Colonic mucosa (tissue), 4 donors: ENCODE data around the gene PDS5B. TPM values are rescaled to one million over a fixed set of nuclear protein-coding genes. Genes with fewer than 3 reads are reported as not detected.
"Not testable (repeated sequence)": the region's sequence is repeated elsewhere in the genome, so short reads cannot be mapped to it uniquely, and the experiment has no call there.

ENCODE experiments used
- DNase-seq: peaks from one replicate; pipeline ENCODE4 v3.0.0-alpha.2; 2020
- H3K27ac ChIP-seq: fragments of 200-600 bp; one replicate; pipeline ENCODE4 v1.8.0; 2021
- H3K27me3 ChIP-seq: fragments of 200-600 bp; one replicate; pipeline ENCODE4 v1.8.0; 2021
- H3K36me3 ChIP-seq: fragments of 200-600 bp; one replicate; pipeline ENCODE4 v1.8.0; 2021
- H3K4me1 ChIP-seq: fragments of 200-600 bp; one replicate; pipeline ENCODE4 v1.8.0; 2021; ENCODE audit warnings: mild to moderate bottlenecking
- H3K4me3 ChIP-seq: fragments of 200-600 bp; one replicate; pipeline ENCODE4 v1.8.0; 2021
- H3K9ac ChIP-seq, 2 donors: one replicate each; pipeline ENCODE4 v1.7.0; 2013; ENCODE audit warnings: control low read depth in 2 of 2, low read depth in 2 of 2, low read length in 2 of 2
- H3K9me3 ChIP-seq: fragments of 200-600 bp; one replicate; pipeline ENCODE4 v1.8.0; 2021
- intact Hi-C: fragments of 100-400 bp; cut with DNase I; formaldehyde crosslinking; loops from one replicate; pipeline ENCODE4 v1.14.1; 2022
- total RNA-seq, 2 donors: library from RNA; stranded (reverse); fragmentation: NEBNext Ultra II Directional in 1 of 2; extraction: Animal tissue kit (Norgen Biotek cat#: 25700) in 1 of 2; gene quantifications; one replicate each; pipeline ENCODE4 v1.2.1, GENCODE V29; 2021
- TF ChIP-seq, protein P1 (sequence below): fragments of 200-600 bp; IDR thresholded peaks from one replicate; pipeline ENCODE4 v1.8.0; 2022; ENCODE audit warnings: antibody characterized with exemption, mild to moderate bottlenecking
- donor health status: healthy.
- donor health status: DM: no; HTN: no; CAD: no.
- donor health status: DM: no; HTN: no; CAD: no.

The PDS5B gene
- total RNA-seq, 2 donors from 2014 or later = 34.0 to 37.0 TPM

DNA sequence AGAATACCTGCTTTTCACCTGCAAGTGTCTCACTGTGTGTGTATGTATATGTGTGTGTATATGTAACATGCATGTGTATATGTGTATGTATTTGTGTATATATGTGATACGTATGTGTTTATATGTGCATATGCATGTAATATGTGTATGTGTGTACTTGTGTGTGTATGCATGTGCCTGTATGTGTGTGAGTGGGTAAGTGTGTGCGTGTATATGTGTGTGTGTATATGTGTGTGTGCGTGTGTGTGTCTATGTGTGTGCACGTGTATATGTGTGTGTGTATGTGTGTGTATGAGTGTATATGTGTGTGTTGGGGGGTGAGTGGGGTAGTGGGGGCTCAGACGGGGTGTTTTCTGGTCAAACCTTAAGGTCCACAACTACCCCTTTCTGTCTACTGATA, 237.3 kb downstream of the PDS5B start:
- Histone ChIP-seq H3K36me3 (no peaks in the 10 kb centered on the region), H3K9ac (no peak overlapping the region), H3K4me1 (no peaks in the 10 kb centered on the region), H3K4me3 (no peak overlapping the region), H3K27ac (no peak overlapping the region), H3K9me3 (no peaks in the 10 kb centered on the region), H3K27me3 (no peaks in the 10 kb centered on the region)
- intact Hi-C loops = no loop called here
- TF ChIP-seq, protein P1, sequence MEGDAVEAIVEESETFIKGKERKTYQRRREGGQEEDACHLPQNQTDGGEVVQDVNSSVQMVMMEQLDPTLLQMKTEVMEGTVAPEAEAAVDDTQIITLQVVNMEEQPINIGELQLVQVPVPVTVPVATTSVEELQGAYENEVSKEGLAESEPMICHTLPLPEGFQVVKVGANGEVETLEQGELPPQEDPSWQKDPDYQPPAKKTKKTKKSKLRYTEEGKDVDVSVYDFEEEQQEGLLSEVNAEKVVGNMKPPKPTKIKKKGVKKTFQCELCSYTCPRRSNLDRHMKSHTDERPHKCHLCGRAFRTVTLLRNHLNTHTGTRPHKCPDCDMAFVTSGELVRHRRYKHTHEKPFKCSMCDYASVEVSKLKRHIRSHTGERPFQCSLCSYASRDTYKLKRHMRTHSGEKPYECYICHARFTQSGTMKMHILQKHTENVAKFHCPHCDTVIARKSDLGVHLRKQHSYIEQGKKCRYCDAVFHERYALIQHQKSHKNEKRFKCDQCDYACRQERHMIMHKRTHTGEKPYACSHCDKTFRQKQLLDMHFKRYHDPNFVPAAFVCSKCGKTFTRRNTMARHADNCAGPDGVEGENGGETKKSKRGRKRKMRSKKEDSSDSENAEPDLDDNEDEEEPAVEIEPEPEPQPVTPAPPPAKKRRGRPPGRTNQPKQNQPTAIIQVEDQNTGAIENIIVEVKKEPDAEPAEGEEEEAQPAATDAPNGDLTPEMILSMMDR = no peak
- DNase-seq = no peak

DNA sequence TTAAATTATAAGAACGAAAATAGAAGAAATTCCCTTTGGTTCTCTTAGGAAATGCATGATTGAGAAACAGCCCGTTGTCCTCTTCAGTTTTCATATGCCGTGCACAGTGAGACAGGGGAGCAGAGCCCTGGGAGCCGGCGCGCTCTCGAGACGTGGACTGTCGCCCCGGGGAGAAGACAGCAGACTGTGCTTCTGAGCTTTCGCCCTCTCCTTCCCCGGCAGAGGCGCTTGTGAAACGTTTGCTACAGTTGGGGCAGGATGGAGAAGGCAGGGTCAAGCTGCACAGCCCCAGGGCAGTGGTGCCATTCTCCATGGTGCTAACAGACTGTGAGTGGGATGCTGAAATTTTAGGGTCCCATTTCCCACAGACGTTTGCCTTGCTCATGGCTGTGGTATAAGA, 237.8 kb downstream of the PDS5B start:
- intact Hi-C loops = no loop called here
- Histone ChIP-seq H3K4me3 (no peak overlapping the region), H3K9me3 (no peaks in the 10 kb centered on the region), H3K36me3 (no peaks in the 10 kb centered on the region), H3K9ac (no peak overlapping the region), H3K27ac (no peak overlapping the region), H3K4me1 (no peaks in the 10 kb centered on the region), H3K27me3 (no peaks in the 10 kb centered on the region)
- no peak for DNase-seq
- TF ChIP-seq, protein P1 = no peak

DNA sequence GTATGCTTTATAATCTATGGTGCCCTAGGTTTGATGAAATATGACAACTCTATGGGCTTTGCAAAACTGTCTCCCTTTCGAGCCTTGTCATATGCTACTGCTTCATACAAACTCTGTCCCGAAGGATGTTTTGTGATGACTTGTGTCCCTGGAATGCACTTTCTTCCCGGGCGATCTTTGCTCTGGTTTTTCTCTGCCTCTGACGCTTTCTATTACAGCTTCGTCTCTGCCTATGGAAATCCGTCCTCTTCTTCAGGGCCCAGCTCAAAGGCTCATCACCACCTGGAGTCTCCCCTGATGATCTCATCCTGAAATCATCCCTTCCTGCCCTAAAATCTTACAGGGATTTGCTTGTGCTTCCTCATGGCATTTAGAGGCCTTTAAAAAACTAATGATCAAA, 238.4 kb downstream of the PDS5B start:
- TF ChIP-seq, protein P1 = no peak
- intact Hi-C loops = no loop called here
- H3K36me3 ChIP-seq = no peaks in the 10 kb centered on the region
- H3K9me3 ChIP-seq = no peaks in the 10 kb centered on the region
- no peak overlapping the region for H3K4me3 ChIP-seq
- no peaks in the 10 kb centered on the region for H3K4me1 ChIP-seq
- no peak overlapping the region for H3K9ac ChIP-seq
- H3K27ac ChIP-seq = no peak overlapping the region
- no peaks in the 10 kb centered on the region for H3K27me3 ChIP-seq
- DNase-seq = no peak

DNA sequence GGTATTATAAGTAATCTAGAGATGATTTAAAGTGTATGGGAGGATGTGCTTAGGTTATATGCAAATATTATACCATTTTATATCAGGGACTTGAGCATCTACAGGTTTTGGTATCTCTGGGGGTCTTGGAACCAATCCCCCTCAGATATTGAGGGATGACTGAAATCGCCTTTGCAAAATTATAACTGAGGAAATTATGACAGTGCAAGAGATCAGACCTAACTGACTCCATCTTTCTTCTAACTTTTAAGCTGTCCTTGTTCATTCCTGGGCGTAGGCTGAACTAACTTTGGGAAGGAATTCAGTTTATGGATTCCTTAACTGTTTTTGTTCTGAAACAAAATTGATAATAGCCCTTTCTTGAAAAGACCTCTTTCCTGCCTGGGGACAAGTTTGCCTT, 239.2 kb downstream of the PDS5B start:
- TF ChIP-seq, protein P1 = no peak
- Histone ChIP-seq H3K36me3 (no peaks in the 10 kb centered on the region), H3K27ac (no peak overlapping the region), H3K27me3 (no peaks in the 10 kb centered on the region), H3K4me1 (no peaks in the 10 kb centered on the region), H3K4me3 (no peak overlapping the region), H3K9ac (no peak overlapping the region), H3K9me3 (no peaks in the 10 kb centered on the region)
- intact Hi-C loops = no loop called here
- no peak for DNase-seq

DNA sequence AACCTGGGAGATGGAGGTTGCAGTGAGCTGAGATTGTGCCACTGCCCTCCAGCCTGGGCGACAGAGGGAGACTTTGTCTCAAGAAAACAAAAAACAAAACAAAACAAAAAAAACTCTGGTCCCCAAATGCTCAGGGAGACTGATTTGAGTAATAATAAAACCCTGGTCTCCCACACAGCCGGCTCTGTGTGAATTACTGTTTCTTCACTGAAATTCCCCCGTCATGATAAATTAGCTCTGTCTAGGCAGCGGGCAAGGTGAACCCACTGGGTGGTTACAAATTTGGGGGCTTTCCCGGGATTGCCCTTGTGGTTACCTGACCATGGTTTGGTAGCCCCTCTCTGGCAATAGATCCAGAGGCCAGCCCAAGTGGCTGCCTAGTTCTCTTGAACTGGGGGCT, 240.1 kb downstream of the PDS5B start:
- H3K9ac ChIP-seq, intact Hi-C loops, H3K27ac ChIP-seq, DNase-seq, H3K9me3 ChIP-seq, H3K4me3 ChIP-seq, H3K27me3 ChIP-seq, H3K36me3 ChIP-seq, H3K4me1 ChIP-seq: not testable (repeated sequence)

Other genes with a start within 250 kb of the PDS5B start
- gene N4BP2L1, start 158.3 kb upstream of the PDS5B start, total RNA-seq = 10 to 100 TPM in 1 of 2 donors, 1 to 10 TPM in 1; 4.8 to 10.3 TPM
- 10 to 100 TPM; 59.6 to 82.3 TPM for gene N4BP2L2, start 47.7 kb upstream of the PDS5B start, total RNA-seq